CD4-positive, alpha-beta T cell (primary cell): ENCODE results near the gene GALNTL6. TPM values are rescaled to one million over a fixed set of nuclear protein-coding genes. Genes with fewer than 3 reads are reported as not detected.

Source experiments
- ATAC-seq: fragments of 200-7000 bp; cut with Tn5 transposase; one replicate; pipeline ENCODE4 v1.10.0; 2022; ENCODE audit warnings: mild to moderate bottlenecking; ENCODE audit not compliant: poor library complexity
- CTCF ChIA-PET: fragments of 350-600 bp; sonication (Branson Sonifier 250); formaldehyde crosslinking; loops from one replicate; lab custom pipeline; 2021; ENCODE audit warnings: antibody characterized with exemption, inconsistent platforms; lab: Charles Lee
- POLR2A ChIA-PET: fragments of 350-600 bp; sonication (Branson Sonifier 250); formaldehyde crosslinking; loops from one replicate; lab custom pipeline; 2021; ENCODE audit warnings: antibody characterized with exemption, inconsistent platforms; lab: Charles Lee
- DNase-seq, 14 experiments: peaks; one replicate each; pipeline ENCODE4 v3.0.0-alpha.2; 2013 to 2020; ENCODE audit warnings: mixed read lengths in 2 of 14
- H3K27ac ChIP-seq, 2 donors: one replicate each; pipeline versions ENCODE4 v1.5.1 to v1.7.0; 2013; ENCODE audit warnings: low read length in 2 of 2, low read depth in 1 of 2, mild to moderate bottlenecking in 1 of 2
- H3K27me3 ChIP-seq, 2 experiments: 1 replicate in 1 of 2; 2 replicates in 1 of 2; pipeline versions ENCODE4 v1.6.1 to v1.7.0; 2013; ENCODE audit warnings: low read length in 2 of 2, control low read depth in 1 of 2, mild to moderate bottlenecking in 1 of 2, moderate library complexity in 1 of 2; ENCODE audit not compliant: insufficient read depth in 2 of 2, control insufficient read depth in 1 of 2
- H3K36me3 ChIP-seq: one replicate; pipeline ENCODE4 v1.6.1; 2013; ENCODE audit warnings: low read length, control low read depth; ENCODE audit not compliant: insufficient read depth
- H3K4me1 ChIP-seq: one replicate; pipeline ENCODE4 v1.6.1; 2013; ENCODE audit warnings: low read length, control low read depth; ENCODE audit not compliant: insufficient read depth
- H3K4me3 ChIP-seq: one replicate; pipeline ENCODE4 v1.5.1; 2013; ENCODE audit warnings: mild to moderate bottlenecking, low read length, moderate library complexity
- H3K9me3 ChIP-seq, 2 experiments: 1 replicate in 1 of 2; 2 replicates in 1 of 2; pipeline versions ENCODE4 v1.6.1 to v1.7.0; 2013; ENCODE audit warnings: low read length in 2 of 2, mild to moderate bottlenecking in 2 of 2, control low read depth in 1 of 2, moderate library complexity in 1 of 2; ENCODE audit not compliant: control insufficient read depth in 1 of 2, insufficient read depth in 1 of 2
- H3K27ac Mint-ChIP-seq: one replicate; pipeline ENCODE4 v1.8.0; 2020; ENCODE audit warnings: mixed read lengths
- H3K27me3 Mint-ChIP-seq: one replicate; pipeline ENCODE4 v1.8.0; 2021; ENCODE audit warnings: mixed read lengths
- H3K36me3 Mint-ChIP-seq: one replicate; pipeline ENCODE4 v1.8.0; 2021; ENCODE audit warnings: low read depth, mixed read lengths
- H3K4me1 Mint-ChIP-seq: one replicate; pipeline ENCODE4 v1.8.0; 2021; ENCODE audit warnings: low read depth, mixed read lengths
- H3K4me3 Mint-ChIP-seq: one replicate; pipeline ENCODE4 v1.8.0; 2020; ENCODE audit warnings: mild to moderate bottlenecking, mixed read lengths
- H3K9me3 Mint-ChIP-seq: one replicate; pipeline ENCODE4 v1.8.0; 2020; ENCODE audit warnings: mixed read lengths
- intact Hi-C, 2 experiments: fragments of 100-400 bp; cut with DNase I in 1 of 2; cut with micrococcal nuclease in 1 of 2; formaldehyde crosslinking; loops; one replicate each; pipeline versions ENCODE4 v1.15.1 to v1.9.0; 2023 to 2025; cut with DNase I, micrococcal nuclease
- total RNA-seq, 174 experiments: library from RNA in 2 of 174; stranded (reverse) in 2 of 174; gene quantifications; one replicate each; pipeline ENCODE4 v1.2.3 and lab custom pipeline; 2021 to 2026
- TF ChIP-seq, protein P1 (sequence below): fragments of 200-600 bp; IDR thresholded peaks from one replicate; pipeline ENCODE4 v1.8.0; 2022; ENCODE audit warnings: antibody characterized with exemption, mild to moderate bottlenecking

GALNTL6 gene
- total RNA-seq, 2 experiments from 2014 or later, result not detected

DNA sequence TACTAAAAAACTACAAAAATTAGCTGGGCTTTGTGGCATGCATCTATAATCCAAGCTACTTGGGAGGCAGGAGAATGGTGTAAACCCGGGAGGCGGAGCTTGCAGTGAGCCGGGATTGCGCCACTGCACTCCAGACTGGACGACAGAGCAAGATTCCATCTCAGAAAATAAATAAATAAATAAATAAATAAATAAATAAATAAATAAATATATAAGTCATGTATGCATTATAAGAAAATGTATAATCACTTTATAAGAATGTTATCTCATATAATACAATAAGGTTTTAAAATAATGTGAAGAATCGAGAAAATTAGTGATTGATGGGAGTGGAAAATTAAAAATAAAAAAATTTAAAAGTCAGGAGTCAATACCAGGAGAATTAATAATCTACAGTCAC lies 127.5 kb downstream of the GALNTL6 start:
- no peaks in the 10 kb centered on the region for H3K9me3 ChIP-seq
- no peak overlapping the region for H3K4me3 ChIP-seq
- intact Hi-C loops, result no loop called here
- ChIA-PET POLR2A (no interaction called here), CTCF (interaction anchor here (0.7 kb wide), 1 partner anchor 614 kb away, joined by 3 read pairs; no protein-coding TSS in a partner anchor)
- ATAC-seq, result no peak
- no peaks in the 10 kb centered on the region for H3K27me3 ChIP-seq
- no peak for DNase-seq
- Mint-ChIP-seq H3K27me3 (no peaks in the 10 kb centered on the region), H3K36me3 (no peaks in the 10 kb centered on the region), H3K4me3 (no peak overlapping the region), H3K9me3 (peaks cover 3% of the 10 kb centered on the region), H3K4me1 (no peaks in the 10 kb centered on the region), H3K27ac (no peak overlapping the region)
- no peak overlapping the region for H3K27ac ChIP-seq
- no peaks in the 10 kb centered on the region for H3K36me3 ChIP-seq
- no peaks in the 10 kb centered on the region for H3K4me1 ChIP-seq
- TF ChIP-seq, protein P1, sequence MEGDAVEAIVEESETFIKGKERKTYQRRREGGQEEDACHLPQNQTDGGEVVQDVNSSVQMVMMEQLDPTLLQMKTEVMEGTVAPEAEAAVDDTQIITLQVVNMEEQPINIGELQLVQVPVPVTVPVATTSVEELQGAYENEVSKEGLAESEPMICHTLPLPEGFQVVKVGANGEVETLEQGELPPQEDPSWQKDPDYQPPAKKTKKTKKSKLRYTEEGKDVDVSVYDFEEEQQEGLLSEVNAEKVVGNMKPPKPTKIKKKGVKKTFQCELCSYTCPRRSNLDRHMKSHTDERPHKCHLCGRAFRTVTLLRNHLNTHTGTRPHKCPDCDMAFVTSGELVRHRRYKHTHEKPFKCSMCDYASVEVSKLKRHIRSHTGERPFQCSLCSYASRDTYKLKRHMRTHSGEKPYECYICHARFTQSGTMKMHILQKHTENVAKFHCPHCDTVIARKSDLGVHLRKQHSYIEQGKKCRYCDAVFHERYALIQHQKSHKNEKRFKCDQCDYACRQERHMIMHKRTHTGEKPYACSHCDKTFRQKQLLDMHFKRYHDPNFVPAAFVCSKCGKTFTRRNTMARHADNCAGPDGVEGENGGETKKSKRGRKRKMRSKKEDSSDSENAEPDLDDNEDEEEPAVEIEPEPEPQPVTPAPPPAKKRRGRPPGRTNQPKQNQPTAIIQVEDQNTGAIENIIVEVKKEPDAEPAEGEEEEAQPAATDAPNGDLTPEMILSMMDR, result no peak

DNA sequence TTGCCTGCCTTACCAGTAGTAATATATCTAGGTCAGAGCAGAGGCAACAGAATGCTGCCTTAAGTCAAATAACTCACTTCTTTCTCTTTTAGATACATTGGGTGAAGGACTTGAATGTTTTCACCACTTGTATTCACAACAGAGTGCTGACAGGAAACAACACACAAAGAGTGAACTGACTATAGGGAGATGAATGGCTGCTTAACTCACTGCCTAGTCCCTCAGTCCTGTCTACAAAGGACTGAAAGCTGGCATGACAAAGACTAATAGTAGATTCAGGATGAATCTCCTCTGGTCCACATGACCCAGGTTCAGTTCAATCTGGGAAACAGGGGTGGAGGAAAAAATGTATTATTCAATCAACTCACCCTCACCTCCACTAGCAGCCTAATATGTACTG lies 134.2 kb downstream of the GALNTL6 start:
- no peaks in the 10 kb centered on the region for H3K27me3 Mint-ChIP-seq
- Histone ChIP-seq H3K4me3 (no peak overlapping the region), H3K9me3 (peaks cover 0 to 3% of the 10 kb centered on the region in 2 experiments), H3K27ac (no peak overlapping the region), H3K36me3 (no peaks in the 10 kb centered on the region), H3K4me1 (no peaks in the 10 kb centered on the region), H3K27me3 (no peaks in the 10 kb centered on the region)
- H3K4me1 Mint-ChIP-seq, result no peaks in the 10 kb centered on the region
- DNase-seq (no peak), ATAC-seq (no peak)
- no peaks in the 10 kb centered on the region for H3K36me3 Mint-ChIP-seq
- H3K27ac Mint-ChIP-seq, result no peak overlapping the region
- ChIA-PET POLR2A (no interaction called here), CTCF (no interaction called here)
- H3K9me3 Mint-ChIP-seq, result no peaks in the 10 kb centered on the region
- intact Hi-C loops, result no loop called here
- H3K4me3 Mint-ChIP-seq, result no peak overlapping the region
- TF ChIP-seq, protein P1, result no peak

DNA sequence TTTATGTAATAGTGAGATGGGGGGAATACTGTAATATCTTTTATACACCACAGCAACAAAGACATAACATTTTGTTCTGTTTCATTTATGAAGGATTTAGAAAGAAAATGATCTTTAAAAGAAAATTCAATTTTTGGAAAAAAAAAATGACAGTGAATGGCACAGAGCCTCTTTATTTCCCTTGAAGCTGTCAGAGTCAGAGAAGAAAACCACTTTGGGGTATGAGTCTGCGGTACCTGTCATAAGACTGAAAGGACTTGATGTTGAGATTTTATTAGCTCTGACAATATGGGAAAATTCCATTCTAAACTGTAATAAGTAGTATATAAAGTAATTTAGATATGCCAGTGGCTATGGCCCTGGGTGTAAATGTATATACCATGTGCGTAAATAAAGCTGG lies 134.8 kb downstream of the GALNTL6 start:
- no peaks in the 10 kb centered on the region for H3K27me3 Mint-ChIP-seq
- POLR2A ChIA-PET, result no interaction called here
- peaks cover 0 to 3% of the 10 kb centered on the region in 2 experiments for H3K9me3 ChIP-seq

More for the DNA sequence above, 134.8 kb downstream of the GALNTL6 start:
- Mint-ChIP-seq H3K9me3 (no peaks in the 10 kb centered on the region), H3K4me1 (no peaks in the 10 kb centered on the region), H3K36me3 (no peaks in the 10 kb centered on the region), H3K4me3 (no peak overlapping the region), H3K27ac (no peak overlapping the region)
- no peak for ATAC-seq
- H3K27ac ChIP-seq, result no peak overlapping the region
- H3K4me1 ChIP-seq, result no peaks in the 10 kb centered on the region
- TF ChIP-seq, protein P1, result no peak
- no peaks in the 10 kb centered on the region for H3K27me3 ChIP-seq
- no peaks in the 10 kb centered on the region for H3K36me3 ChIP-seq
- CTCF ChIA-PET, result no interaction called here
- no peak overlapping the region for H3K4me3 ChIP-seq
- no peak for DNase-seq
- intact Hi-C loops, result no loop called here
